ENCODE data around the gene DPF3.

The DPF3 gene

DNA sequence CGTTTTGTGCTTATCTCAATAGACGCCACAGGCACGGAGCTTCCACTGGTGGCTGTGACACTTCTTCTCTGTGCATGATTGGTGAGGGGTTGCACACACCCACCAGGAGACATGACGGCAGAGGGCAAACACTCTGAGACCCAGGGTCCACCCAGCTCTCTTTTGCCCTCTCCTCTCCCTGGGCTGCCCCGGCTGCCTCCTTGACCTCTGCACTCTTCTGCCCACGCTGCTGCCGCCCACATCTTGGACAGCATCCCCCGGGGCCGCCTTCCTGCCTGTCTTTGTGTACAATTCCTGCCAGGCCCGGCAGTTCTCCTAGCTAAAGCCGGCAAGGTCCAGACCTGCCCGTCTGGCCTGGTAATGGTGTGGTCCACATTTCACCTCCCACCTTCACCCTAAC lies 44.7 kb downstream of the DPF3 start:
- Histone ChIP-seq H3K79me2 (ENCODE audit: insufficient read depth, low read length) (0 out of 2 replicates have a peak, but pooled peaks cover 4% of the 10 kb centered on the region), H3K36me3 (ENCODE audit: low read length) (no peaks in the 10 kb centered on the region), H3K27ac (ENCODE audit: low read depth, low read length) (no peak overlapping the region), H3F3A (ENCODE audit: insufficient read depth) (no peaks in the 10 kb centered on the region), H4K20me1 (ENCODE audit: low read depth, low read length) (no peaks in the 10 kb centered on the region), H3K4me3 (ENCODE audit: insufficient read depth, low read length, poor library complexity, severe bottlenecking) (no peak overlapping the region), H2AFZ (ENCODE audit: low read depth, low read length, severe bottlenecking) (no peak overlapping the region), H3K4me2 (ENCODE audit: low read depth, low read length, poor library complexity, severe bottlenecking) (no peak overlapping the region), H3K27me3 (ENCODE audit: low read length) (no peaks in the 10 kb centered on the region), H3K9me2 (replicated peaks; ENCODE audit: insufficient read depth, low read length) (no peaks in the 10 kb centered on the region), H3K9ac (ENCODE audit: low read length) (no peak overlapping the region), H3K9me3 (ENCODE audit: insufficient read depth, low read length) (no peaks in the 10 kb centered on the region)
- TF ChIP-seq, protein P1, sequence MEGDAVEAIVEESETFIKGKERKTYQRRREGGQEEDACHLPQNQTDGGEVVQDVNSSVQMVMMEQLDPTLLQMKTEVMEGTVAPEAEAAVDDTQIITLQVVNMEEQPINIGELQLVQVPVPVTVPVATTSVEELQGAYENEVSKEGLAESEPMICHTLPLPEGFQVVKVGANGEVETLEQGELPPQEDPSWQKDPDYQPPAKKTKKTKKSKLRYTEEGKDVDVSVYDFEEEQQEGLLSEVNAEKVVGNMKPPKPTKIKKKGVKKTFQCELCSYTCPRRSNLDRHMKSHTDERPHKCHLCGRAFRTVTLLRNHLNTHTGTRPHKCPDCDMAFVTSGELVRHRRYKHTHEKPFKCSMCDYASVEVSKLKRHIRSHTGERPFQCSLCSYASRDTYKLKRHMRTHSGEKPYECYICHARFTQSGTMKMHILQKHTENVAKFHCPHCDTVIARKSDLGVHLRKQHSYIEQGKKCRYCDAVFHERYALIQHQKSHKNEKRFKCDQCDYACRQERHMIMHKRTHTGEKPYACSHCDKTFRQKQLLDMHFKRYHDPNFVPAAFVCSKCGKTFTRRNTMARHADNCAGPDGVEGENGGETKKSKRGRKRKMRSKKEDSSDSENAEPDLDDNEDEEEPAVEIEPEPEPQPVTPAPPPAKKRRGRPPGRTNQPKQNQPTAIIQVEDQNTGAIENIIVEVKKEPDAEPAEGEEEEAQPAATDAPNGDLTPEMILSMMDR (IDR thresholded peaks at IDR 0.05; ENCODE audit: insufficient read depth, low read length, poor library complexity, severe bottlenecking) = no peak
- TF ChIP-seq EZH2phosphoT487 (conservative IDR thresholded peaks at IDR 0.05; ENCODE audit: low read length) = no peak

GRCh38 chr14:72847721-72848120 lies 46.2 kb downstream of the DPF3 start:
- Histone ChIP-seq H4K20me1 (ENCODE audit: low read depth, low read length) (no peaks in the 10 kb centered on the region), H3K4me3 (ENCODE audit: insufficient read depth, low read length, poor library complexity, severe bottlenecking) (no peak overlapping the region), H3K4me2 (ENCODE audit: low read depth, low read length, poor library complexity, severe bottlenecking) (no peak overlapping the region), H3K79me2 (ENCODE audit: insufficient read depth, low read length) (0 out of 2 replicates have a peak, but pooled peaks cover 4% of the 10 kb centered on the region), H2AFZ (ENCODE audit: low read depth, low read length, severe bottlenecking) (no peak overlapping the region), H3K9me3 (ENCODE audit: insufficient read depth, low read length) (no peaks in the 10 kb centered on the region), H3K36me3 (ENCODE audit: low read length) (no peaks in the 10 kb centered on the region), H3K27me3 (ENCODE audit: low read length) (no peaks in the 10 kb centered on the region), H3K9me2 (replicated peaks; ENCODE audit: insufficient read depth, low read length) (no peaks in the 10 kb centered on the region), H3F3A (ENCODE audit: insufficient read depth) (no peaks in the 10 kb centered on the region), H3K27ac (ENCODE audit: low read depth, low read length) (no peak overlapping the region), H3K9ac (ENCODE audit: low read length) (no peak overlapping the region)
- TF ChIP-seq, protein P1 (IDR thresholded peaks at IDR 0.05; ENCODE audit: insufficient read depth, low read length, poor library complexity, severe bottlenecking) = no peak
- TF ChIP-seq EZH2phosphoT487 (conservative IDR thresholded peaks at IDR 0.05; ENCODE audit: low read length) = no peak

DNA sequence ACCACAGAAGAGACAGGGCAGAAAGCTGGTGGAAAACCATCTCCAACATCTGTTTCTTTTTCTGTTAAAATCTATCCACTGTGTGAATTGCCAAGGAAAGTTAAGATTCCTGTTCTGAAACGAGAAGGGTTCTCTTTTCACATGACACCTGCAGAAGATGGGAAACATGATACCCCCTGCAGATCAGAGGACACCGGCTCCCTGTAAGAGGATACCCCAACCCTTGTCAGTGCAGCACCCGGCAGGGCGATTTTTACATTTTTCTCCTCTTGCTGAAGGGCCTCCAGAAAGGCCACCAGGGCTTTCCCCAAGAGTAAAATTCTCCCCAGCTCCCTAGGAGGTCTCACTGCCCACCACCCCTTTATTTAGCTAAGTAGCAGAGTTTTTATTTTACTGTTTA lies 48.2 kb downstream of the DPF3 start:
- TF ChIP-seq, protein P1 (IDR thresholded peaks at IDR 0.05; ENCODE audit: insufficient read depth, low read length, poor library complexity, severe bottlenecking) = no peak
- no peak for TF ChIP-seq EZH2phosphoT487 (conservative IDR thresholded peaks at IDR 0.05; ENCODE audit: low read length)
- no peaks in the 10 kb centered on the region for H3K36me3 ChIP-seq (ENCODE audit: low read length)
- H3K27me3 ChIP-seq (ENCODE audit: low read length) = no peaks in the 10 kb centered on the region
- no peak overlapping the region for H3K4me3 ChIP-seq (ENCODE audit: insufficient read depth, low read length, poor library complexity, severe bottlenecking)
- H3K27ac ChIP-seq (ENCODE audit: low read depth, low read length) = no peak overlapping the region
- no peak overlapping the region for H3K4me2 ChIP-seq (ENCODE audit: low read depth, low read length, poor library complexity, severe bottlenecking)
- no peaks in the 10 kb centered on the region for H3K9me3 ChIP-seq (ENCODE audit: insufficient read depth, low read length)
- H2AFZ ChIP-seq (ENCODE audit: low read depth, low read length, severe bottlenecking) = no peak overlapping the region
- no peaks in the 10 kb centered on the region for H3F3A ChIP-seq (ENCODE audit: insufficient read depth)
- H3K9ac ChIP-seq (ENCODE audit: low read length) = no peak overlapping the region
- no peaks in the 10 kb centered on the region for H4K20me1 ChIP-seq (ENCODE audit: low read depth, low read length)
- no peaks in the 10 kb centered on the region for H3K9me2 ChIP-seq (replicated peaks; ENCODE audit: insufficient read depth, low read length)
- no peaks in the 10 kb centered on the region for H3K79me2 ChIP-seq (ENCODE audit: insufficient read depth, low read length)
